GM12875 (cell line): ENCODE measurements around the gene PTS.

Source experiments
- H3K4me3 ChIP-seq: one replicate; pipeline ENCODE4 v1.5.1; 2011; ENCODE audit warnings: low read depth, low read length, control low read depth
- CTCF ChIP-seq: IDR thresholded peaks from 2 replicates; pipeline ENCODE4 v1.5.1; 2011; ENCODE audit warnings: low read depth, mild to moderate bottlenecking, control low read depth, inconsistent platforms, low read length, moderate library complexity, borderline replicate concordance; ENCODE audit not compliant: insufficient read depth

The PTS gene

DNA sequence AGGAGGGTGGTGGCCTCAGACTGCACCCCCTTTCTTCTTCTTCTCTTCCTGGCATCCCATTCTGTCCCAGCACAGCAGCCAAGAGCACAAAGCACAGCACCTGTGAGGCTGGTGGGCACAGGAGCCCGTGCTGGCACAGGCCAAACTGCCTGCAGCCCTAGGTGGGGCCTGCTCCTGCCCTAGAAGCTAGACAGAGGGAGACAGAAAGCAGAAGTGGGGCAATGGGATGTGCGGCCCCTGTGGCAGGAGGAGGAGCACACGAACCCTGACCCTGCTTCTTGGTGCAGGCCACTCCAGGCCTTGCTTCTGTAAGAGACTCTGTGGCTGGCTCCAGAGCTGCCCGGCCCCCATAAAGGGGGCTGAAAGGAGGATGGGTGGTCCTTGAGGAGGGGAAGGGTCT, 3.9 kb upstream of the PTS start:
- no peak for TF ChIP-seq CTCF

GRCh38 chr11:112223121-112223520, 3.1 kb upstream of the PTS start:
- TF ChIP-seq CTCF: no peak
- no peak overlapping the region for H3K4me3 ChIP-seq

More for the DNA sequence above, 3.9 kb upstream of the PTS start:
- no peak overlapping the region for H3K4me3 ChIP-seq

DNA sequence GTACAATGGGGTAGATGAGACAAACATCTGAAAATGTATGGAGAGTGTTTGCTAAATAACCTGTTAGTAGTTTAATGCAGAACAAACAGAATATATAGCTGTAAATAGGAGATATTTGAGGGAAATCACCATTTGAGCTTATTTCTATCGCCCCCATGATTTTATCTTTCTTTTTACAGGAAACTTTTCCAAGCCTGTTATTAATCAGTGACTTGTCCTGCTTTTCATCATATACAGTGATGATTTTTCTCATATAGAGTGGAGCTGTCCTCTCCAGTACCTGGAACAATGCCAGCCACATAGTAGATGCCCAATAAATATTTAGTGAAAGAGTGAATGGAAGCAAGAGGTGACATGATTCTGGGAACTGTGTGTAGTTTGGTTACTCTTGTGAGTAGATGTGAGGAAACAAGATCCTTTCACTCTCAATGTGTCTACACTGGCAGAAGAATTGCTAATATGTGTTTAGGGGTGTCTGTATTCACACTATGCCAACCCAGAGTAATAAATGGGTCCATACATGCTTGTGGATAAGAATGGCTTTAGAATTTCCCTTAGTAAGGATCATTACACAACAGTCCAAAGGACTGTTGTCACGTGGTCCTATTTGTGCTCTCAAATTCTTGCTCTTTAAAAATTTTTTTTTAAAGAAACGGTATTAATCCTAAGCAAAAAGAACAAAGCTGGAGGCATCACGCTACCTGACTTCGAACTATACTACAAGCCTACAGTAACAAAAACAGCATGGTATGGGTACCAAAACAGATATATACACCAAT, 2.3 kb upstream of the PTS start:
- TF ChIP-seq CTCF: no peak
- no peak overlapping the region for H3K4me3 ChIP-seq

GRCh38 chr11:112225753-112226061, 521 bp upstream of the PTS start:
- TF ChIP-seq CTCF: no peak
- peak overlapping the region; percentile 74 for H3K4me3 ChIP-seq

GRCh38 chr11:112226831-112227401, 688 bp downstream of the PTS start:
- no peak for TF ChIP-seq CTCF
- peak overlapping the region; percentile 74 for H3K4me3 ChIP-seq

DNA sequence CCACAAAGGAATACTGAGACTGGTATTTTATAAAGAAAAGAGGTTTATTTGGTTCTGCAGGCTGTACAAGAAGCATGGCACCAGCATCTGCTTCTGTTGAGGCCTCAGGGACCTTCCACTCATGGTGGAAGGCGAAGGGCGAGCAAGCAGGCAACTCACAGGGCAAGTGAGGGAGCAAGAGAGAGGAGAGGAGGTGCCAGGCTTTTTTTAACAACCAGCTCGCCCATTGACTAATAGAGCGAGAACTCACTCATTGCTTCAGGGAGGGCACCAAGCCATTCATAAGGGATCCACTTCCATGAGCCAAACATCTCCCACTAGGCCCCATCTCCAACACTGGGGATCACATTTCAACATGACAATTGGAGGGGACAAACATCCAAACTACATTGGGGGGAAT, 1.2 kb downstream of the PTS start:
- peak overlapping the region; percentile 74 for H3K4me3 ChIP-seq
- TF ChIP-seq CTCF: no peak

DNA sequence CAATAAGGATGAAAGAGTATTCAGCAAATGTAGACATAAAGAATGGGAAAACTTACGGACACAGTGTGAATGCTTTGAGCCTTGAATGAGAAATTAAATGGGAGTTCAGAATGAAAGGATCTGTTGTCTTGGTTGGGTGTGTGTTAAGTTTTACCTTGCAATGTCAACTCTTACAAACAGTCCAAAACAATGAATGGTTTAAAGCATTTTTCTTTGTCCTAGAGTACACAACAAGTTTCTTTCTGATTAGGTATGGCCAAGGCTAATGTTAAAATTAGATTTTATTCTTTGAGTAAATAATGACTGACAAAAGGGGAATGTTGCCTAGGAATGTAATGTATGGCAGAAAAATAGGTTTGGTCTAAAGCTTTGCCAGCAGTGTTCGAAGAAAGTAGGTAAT, 2.5 kb downstream of the PTS start:
- H3K4me3 ChIP-seq: no peak overlapping the region
- no peak for TF ChIP-seq CTCF
